Measurements from ENCODE around the gene CRACDL. TPM values are rescaled to one million over a fixed set of nuclear protein-coding genes. Genes with fewer than 3 reads are reported as not detected.

Gene CRACDL
- total RNA-seq, 3 donors from 2014 or later (not counting 1 experiment from before 2014, with no cell fraction given), result 0.09 to 0.40 (median 0.11) TPM

DNA sequence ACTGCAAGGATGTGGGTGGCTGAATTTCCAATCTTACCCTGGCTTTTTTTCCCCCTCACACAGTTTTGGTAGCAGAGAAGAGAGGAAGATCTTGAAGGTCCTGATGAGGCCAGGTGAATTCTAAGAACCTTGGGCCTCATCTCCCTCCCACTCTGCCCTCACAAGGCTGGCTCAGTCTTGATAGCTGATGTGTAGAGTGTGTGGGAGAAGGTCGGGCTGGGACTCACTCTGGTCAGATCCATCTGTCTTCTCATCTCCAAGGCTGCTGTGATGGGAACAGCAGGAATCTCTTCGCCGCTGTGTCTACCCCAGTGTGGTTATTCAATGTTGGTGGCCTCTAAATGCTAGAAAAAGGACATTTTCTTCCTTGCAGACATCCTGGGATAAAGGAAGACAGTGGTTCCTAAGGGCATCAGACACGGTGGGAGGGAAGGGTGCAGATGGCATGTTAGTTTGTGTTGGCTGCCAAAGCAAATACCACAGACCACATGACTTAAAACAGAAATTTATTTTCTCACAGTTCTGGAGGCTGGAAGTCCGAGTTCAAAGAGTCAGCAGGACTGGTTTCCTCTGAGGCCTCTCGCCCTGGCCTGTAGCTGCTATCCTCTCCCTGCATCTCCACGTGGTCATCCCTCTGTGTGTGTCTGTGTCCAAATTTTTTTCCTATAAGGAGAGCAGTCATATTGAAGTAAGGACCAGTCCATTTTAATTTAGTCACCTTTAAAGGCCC is 167.5 kb downstream of the CRACDL start:
- ATAC-seq, result no peak
- H3K4me3 ChIP-seq (ENCODE audit: low read length), result no peak overlapping the region
- peak overlapping the region; percentile 32 for H3K27ac ChIP-seq (ENCODE audit: low read length)

DNA sequence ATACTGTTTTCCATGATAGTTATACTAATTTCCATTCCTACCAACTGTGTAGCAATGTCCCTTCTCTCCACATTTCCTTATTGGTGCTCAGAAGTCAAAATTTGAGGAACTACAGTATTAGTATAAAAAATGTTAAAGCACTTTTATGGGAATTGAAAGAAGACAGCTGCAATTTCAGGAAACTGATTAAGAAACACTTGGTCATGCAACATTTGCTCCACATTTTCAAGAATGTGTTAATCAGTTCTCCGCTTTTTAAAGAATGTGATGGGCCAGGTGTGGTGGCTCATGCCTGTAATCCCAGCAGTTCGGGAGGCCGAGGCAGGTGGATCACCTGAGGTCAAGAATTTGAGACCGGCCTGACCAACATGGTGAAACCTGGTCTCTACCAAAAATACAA is 171.5 kb downstream of the CRACDL start:
- no peaks in the 10 kb centered on the region for H3K27me3 ChIP-seq (ENCODE audit: control insufficient read depth, insufficient read depth, low read length)
- WGBS (ENCODE audit: insufficient coverage), result 68% methylated on average over 4 of the region's 4 CpGs
- TF ChIP-seq, protein P1, sequence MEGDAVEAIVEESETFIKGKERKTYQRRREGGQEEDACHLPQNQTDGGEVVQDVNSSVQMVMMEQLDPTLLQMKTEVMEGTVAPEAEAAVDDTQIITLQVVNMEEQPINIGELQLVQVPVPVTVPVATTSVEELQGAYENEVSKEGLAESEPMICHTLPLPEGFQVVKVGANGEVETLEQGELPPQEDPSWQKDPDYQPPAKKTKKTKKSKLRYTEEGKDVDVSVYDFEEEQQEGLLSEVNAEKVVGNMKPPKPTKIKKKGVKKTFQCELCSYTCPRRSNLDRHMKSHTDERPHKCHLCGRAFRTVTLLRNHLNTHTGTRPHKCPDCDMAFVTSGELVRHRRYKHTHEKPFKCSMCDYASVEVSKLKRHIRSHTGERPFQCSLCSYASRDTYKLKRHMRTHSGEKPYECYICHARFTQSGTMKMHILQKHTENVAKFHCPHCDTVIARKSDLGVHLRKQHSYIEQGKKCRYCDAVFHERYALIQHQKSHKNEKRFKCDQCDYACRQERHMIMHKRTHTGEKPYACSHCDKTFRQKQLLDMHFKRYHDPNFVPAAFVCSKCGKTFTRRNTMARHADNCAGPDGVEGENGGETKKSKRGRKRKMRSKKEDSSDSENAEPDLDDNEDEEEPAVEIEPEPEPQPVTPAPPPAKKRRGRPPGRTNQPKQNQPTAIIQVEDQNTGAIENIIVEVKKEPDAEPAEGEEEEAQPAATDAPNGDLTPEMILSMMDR (IDR thresholded peaks at IDR 0.05), result no peak
- H3K36me3 ChIP-seq (ENCODE audit: control insufficient read depth, insufficient read depth, low read length), result no peaks in the 10 kb centered on the region
- H3K4me1 ChIP-seq (ENCODE audit: control insufficient read depth, insufficient read depth, low read length), result peaks cover 54% of the 10 kb centered on the region
- H3K9me3 ChIP-seq (ENCODE audit: control insufficient read depth, insufficient read depth, low read length), result no peaks in the 10 kb centered on the region
- Mint-ChIP-seq H3K36me3 (no peaks in the 10 kb centered on the region), H3K27me3 (ENCODE audit: low read depth in 2 of 2) (no peaks in the 10 kb centered on the region), H3K4me3 (no peak overlapping the region), H3K27ac (no peak overlapping the region), H3K9me3 (no peaks in the 10 kb centered on the region), H3K4me1 (peaks cover 25 to 28% of the 10 kb centered on the region in 2 donors)
- ATAC-seq, result no peak
- no peak overlapping the region for H3K4me3 ChIP-seq (ENCODE audit: low read length)
- intact Hi-C loops (cut with micrococcal nuclease), result no loop called here
- no peak overlapping the region for H3K27ac ChIP-seq (ENCODE audit: low read length)
- DNase-seq, result no peak

More for the DNA sequence above, 167.5 kb downstream of the CRACDL start:
- Histone ChIP-seq H3K36me3 (ENCODE audit: control insufficient read depth, insufficient read depth, low read length) (no peaks in the 10 kb centered on the region), H3K4me1 (ENCODE audit: control insufficient read depth, insufficient read depth, low read length) (peaks cover 81% of the 10 kb centered on the region), H3K9me3 (ENCODE audit: control insufficient read depth, insufficient read depth, low read length) (no peaks in the 10 kb centered on the region), H3K27me3 (ENCODE audit: control insufficient read depth, insufficient read depth, low read length) (no peaks in the 10 kb centered on the region)
- no peaks in the 10 kb centered on the region for H3K36me3 Mint-ChIP-seq
- intact Hi-C loops (cut with micrococcal nuclease), result no loop called here
- no peaks in the 10 kb centered on the region for H3K27me3 Mint-ChIP-seq (ENCODE audit: low read depth in 2 of 2)
- peak in 1 of 2 donors; percentile 53 for DNase-seq
- H3K4me1 Mint-ChIP-seq, result peaks cover 44 to 52% of the 10 kb centered on the region in 2 donors
- TF ChIP-seq, protein P1 (IDR thresholded peaks at IDR 0.05), result no peak
- 46% methylated on average over 6 of the region's 7 CpGs for WGBS (ENCODE audit: insufficient coverage)
- peak overlapping the region; percentile 40 for H3K4me3 Mint-ChIP-seq
- H3K27ac Mint-ChIP-seq, result peak overlapping the region; percentile 64 to 83
- H3K9me3 Mint-ChIP-seq, result no peaks in the 10 kb centered on the region

DNA sequence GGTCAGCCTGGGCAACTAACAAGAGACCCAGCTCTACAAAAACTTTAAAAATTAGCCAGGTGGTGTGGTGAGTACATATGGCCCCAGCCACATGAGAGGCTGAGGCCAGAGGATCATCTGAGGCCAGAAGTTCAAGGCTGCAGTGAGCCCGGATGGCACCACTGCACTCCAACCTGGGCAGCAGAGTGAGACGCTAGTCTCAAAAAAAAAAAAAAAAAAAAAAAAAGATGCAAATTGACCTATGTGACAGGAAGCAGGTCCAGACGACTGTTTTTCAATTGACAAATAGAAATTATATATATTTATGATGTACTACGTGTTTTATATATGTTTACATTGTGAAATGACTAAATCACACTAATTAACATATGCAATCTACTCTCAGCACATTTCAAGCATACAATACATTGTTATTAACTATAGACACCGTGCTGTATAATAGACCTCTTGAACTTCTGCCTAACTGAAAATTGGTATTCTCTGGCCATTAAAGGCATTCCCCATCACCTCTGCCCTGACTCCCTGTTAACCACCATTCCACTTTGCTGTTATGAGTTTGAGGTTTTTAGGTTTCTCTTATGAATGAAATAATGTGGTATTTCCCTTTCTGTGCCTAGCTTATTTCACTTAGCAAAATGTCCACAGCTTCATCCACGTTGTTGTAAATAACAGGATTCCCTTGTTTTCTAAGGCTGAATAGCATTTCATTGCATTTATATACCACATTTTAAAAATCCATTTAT is 172.6 kb downstream of the CRACDL start:
- no peaks in the 10 kb centered on the region for H3K27me3 Mint-ChIP-seq (ENCODE audit: low read depth in 2 of 2)
- intact Hi-C loops (cut with micrococcal nuclease), result no loop called here
- DNase-seq, result no peak
- no peak overlapping the region for H3K27ac Mint-ChIP-seq
- 60% methylated on average over 4 of the region's 6 CpGs for WGBS (ENCODE audit: insufficient coverage)
- H3K9me3 ChIP-seq (ENCODE audit: control insufficient read depth, insufficient read depth, low read length), result no peaks in the 10 kb centered on the region
- no peak overlapping the region for H3K27ac ChIP-seq (ENCODE audit: low read length)
- no peaks in the 10 kb centered on the region for H3K36me3 Mint-ChIP-seq
- TF ChIP-seq, protein P1 (IDR thresholded peaks at IDR 0.05), result no peak
- H3K36me3 ChIP-seq (ENCODE audit: control insufficient read depth, insufficient read depth, low read length), result no peaks in the 10 kb centered on the region
- H3K4me1 Mint-ChIP-seq, result peaks cover 19 to 30% of the 10 kb centered on the region in 2 donors
- H3K9me3 Mint-ChIP-seq, result no peaks in the 10 kb centered on the region
- H3K4me3 ChIP-seq (ENCODE audit: low read length), result no peak overlapping the region
- peaks cover 51% of the 10 kb centered on the region for H3K4me1 ChIP-seq (ENCODE audit: control insufficient read depth, insufficient read depth, low read length)
- no peak overlapping the region for H3K4me3 Mint-ChIP-seq
- no peaks in the 10 kb centered on the region for H3K27me3 ChIP-seq (ENCODE audit: control insufficient read depth, insufficient read depth, low read length)
- ATAC-seq, result no peak

All from natural killer cell (primary cell).